ENCODE measurements around the gene MPDZ.

DNA sequence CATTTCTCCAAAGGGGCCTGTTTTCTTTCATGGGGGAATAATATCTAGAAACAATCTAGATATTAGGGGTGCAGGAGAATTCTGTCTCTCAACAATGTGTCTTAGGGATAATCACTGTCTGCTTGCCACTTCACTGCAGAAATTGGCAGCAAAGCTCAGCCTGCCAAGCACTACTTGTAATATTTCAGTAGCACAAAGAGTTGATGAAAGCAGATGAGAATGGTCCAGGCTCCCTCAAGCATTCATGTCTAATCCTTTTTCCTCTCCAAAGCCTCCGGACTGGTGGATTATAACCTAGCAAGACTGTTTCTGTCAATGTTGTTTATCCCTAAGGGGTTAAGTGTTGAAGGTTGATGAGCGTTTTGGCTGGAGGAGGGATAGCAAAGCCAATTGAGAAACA lies 13.3 kb upstream of the MPDZ start:
- no peak for TF ChIP-seq POLR2A (IDR thresholded peaks at IDR 0.05; ENCODE audit: low read length)
- no peak for TF ChIP-seq GATA1 (IDR thresholded peaks at IDR 0.05; ENCODE audit: low read depth, low read length)

All from erythroblast (primary cell).